Measurements from ENCODE around the gene ZNF25.
"Not testable (repeated sequence)": the region's sequence is repeated elsewhere in the genome, so short reads cannot be mapped to it uniquely, and the experiment has no call there.

Gene ZNF25

GRCh38 chr10:37937864-37938263 lies 38.6 kb downstream of the ZNF25 start:
- no peak for DNase-seq

GRCh38 chr10:37934791-37935190 lies 41.7 kb downstream of the ZNF25 start:
- DNase-seq: no peak

GRCh38 chr10:37930423-37930822 lies 46.0 kb downstream of the ZNF25 start:
- no peak for DNase-seq

- not testable (repeated sequence) for DNase-seq
These were observed 68.3 kb downstream of the ZNF25 start for GRCh38 chr10:37908165-37908564.

- DNase-seq: no peak
These were observed 70.1 kb downstream of the ZNF25 start for GRCh38 chr10:37906382-37906781.

Data from activated naive CD4-positive, alpha-beta T cell treated with Interleukin-2 at 50 U/mL for 16 hours (primary cell).